ENCODE measurements around the gene RANBP1.
"Not testable (repeated sequence)": the region's sequence is repeated elsewhere in the genome, so short reads cannot be mapped to it uniquely, and the experiment has no call there.

The RANBP1 gene

GRCh38 chr22:20156611-20157429 lies 40.9 kb downstream of the RANBP1 start:
- DNase-seq (ENCODE audit: low read depth, low spot score), result peak; percentile 3
- ChIA-PET POLR2A (interaction anchor here (1.0 kb wide), 1 partner anchor 80 kb away, joined by 3 read pairs; no protein-coding TSS in a partner anchor), CTCF (interaction anchor here (0.7 to 5.6 kb wide), 28 partner anchors 9 to 299 kb away, joined by 3 to 89 read pairs (median 5); partner anchors contain the start of gene DGCR6L)
- no peak overlapping the region for H3K4me3 ChIP-seq (ENCODE audit: low read depth, low read length)
- TF ChIP-seq, protein P1, sequence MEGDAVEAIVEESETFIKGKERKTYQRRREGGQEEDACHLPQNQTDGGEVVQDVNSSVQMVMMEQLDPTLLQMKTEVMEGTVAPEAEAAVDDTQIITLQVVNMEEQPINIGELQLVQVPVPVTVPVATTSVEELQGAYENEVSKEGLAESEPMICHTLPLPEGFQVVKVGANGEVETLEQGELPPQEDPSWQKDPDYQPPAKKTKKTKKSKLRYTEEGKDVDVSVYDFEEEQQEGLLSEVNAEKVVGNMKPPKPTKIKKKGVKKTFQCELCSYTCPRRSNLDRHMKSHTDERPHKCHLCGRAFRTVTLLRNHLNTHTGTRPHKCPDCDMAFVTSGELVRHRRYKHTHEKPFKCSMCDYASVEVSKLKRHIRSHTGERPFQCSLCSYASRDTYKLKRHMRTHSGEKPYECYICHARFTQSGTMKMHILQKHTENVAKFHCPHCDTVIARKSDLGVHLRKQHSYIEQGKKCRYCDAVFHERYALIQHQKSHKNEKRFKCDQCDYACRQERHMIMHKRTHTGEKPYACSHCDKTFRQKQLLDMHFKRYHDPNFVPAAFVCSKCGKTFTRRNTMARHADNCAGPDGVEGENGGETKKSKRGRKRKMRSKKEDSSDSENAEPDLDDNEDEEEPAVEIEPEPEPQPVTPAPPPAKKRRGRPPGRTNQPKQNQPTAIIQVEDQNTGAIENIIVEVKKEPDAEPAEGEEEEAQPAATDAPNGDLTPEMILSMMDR (IDR thresholded peaks at IDR 0.05; ENCODE audit: insufficient read depth, low read length, missing control alignments), result peak; percentile 95

DNA sequence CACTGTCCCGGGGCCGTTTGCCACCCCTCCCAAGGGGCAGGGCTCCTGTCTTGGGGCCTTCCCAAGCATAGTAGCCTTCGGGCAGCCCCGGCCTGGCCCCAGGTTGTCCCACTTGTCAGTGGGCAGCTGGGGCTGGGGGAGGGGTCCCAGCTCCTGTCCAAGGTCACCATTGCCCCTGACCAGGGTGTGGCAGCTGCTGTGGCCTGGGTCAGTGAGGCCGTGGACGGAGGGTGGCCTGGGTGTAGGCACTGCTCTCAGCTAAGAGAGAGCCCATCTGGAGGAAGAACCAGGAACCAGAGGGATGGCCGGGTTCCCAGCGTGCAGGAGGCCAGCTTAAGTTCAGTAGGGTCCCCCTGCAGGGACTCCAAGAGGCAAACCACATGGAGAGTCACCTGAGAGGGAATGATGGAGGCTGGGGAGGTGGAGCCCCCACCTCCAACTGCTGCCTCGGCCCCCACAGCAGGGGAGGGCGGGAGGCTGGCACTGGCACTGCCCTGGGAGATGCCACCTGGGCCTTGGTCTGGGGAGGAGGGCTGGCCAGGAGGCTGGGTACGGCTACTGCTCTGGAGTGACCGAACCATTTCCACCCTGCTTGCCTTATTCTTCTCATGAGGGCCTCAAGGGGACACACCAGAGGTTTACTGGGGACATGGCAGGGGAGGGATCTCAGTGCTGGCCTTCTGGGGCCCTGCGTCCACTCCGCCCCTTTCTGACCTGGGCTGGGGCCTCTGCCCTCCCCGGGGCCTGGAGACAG lies 41.7 kb downstream of the RANBP1 start:
- ChIA-PET CTCF (interaction anchor here (0.7 to 5.6 kb wide), 28 partner anchors 10 to 298 kb away, joined by 3 to 89 read pairs (median 5); partner anchors contain the start of gene DGCR6L), POLR2A (interaction anchor here (1.0 kb wide), 1 partner anchor 80 kb away, joined by 3 read pairs; no protein-coding TSS in a partner anchor)
- no peak overlapping the region for H3K4me3 ChIP-seq (ENCODE audit: low read depth, low read length)
- TF ChIP-seq, protein P1 (IDR thresholded peaks at IDR 0.05; ENCODE audit: insufficient read depth, low read length, missing control alignments), result no peak
- no peak for DNase-seq (ENCODE audit: low read depth, low spot score)

DNA sequence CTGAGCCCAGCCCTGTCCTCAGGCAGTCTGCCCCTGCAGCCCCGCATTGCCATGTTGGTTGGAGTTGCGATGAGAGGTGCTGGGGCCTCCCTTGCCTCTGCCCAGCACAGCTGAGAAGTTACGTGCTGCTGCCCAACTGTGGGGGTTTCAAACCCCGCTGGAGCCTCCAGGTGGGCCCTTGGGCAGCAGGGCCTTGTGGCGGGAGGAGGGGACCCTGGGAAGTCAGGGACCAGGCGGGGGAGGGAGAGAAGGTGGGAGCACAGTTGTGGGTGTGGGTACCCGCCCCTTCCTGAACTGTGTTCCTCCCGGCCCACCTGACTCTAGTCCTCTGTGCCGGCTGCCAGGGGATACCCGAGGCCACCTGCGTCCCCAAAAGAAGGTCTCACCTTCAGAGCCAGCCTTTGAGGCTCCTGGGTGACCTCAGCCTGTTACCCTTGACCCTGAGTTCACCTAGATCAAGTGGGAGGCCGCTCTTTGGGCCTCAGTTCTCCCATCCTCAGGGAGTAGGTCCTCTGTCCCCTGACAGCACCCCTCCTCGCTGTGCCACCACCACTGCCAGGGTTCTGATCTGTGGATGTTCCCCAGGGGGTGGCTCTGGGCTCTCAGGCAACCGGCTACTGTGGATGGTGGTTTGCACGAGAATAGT lies 42.6 kb downstream of the RANBP1 start:
- ChIA-PET CTCF (interaction anchor here (1.4 to 5.6 kb wide), 4 partner anchors 126 to 134 kb away, joined by 8 to 89 read pairs (median 22); no protein-coding TSS in a partner anchor), POLR2A (no interaction called here)
- TF ChIP-seq, protein P1 (IDR thresholded peaks at IDR 0.05; ENCODE audit: insufficient read depth, low read length, missing control alignments), result no peak
- no peak for DNase-seq (ENCODE audit: low read depth, low spot score)
- no peak overlapping the region for H3K4me3 ChIP-seq (ENCODE audit: low read depth, low read length)

GRCh38 chr22:20159076-20159475 lies 43.2 kb downstream of the RANBP1 start:
- H3K4me3 ChIP-seq (ENCODE audit: low read depth, low read length), result no peak overlapping the region
- ChIA-PET CTCF (interaction anchor here (0.7 to 2.8 kb wide), 4 partner anchors 16 to 133 kb away, joined by 3 to 30 read pairs (median 6); no protein-coding TSS in a partner anchor), POLR2A (no interaction called here)
- no peak for DNase-seq (ENCODE audit: low read depth, low spot score)
- TF ChIP-seq, protein P1 (IDR thresholded peaks at IDR 0.05; ENCODE audit: insufficient read depth, low read length, missing control alignments), result no peak

DNA sequence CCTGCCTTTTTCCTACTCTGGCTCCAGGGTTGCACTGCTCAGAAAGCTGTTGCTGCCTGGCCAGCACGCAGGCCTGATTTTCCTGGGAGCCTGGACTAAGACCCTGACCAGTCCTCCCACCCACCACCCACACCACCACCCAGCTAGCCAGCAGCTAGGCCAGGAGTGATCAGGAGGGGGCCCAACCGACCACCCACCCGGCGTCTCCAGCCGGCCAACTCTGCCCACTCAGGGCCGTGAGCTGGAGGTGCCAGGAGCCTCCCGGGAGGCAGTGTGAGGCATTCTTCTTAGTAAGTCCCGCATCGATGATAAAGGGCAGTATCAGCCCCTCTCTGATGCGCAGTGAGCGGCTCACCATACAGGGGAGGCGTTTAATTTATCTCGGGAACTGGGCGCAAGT lies 43.6 kb downstream of the RANBP1 start:
- CTCF ChIA-PET, result interaction anchor here (0.7 to 2.8 kb wide), 7 partner anchors 16 to 157 kb away, joined by 3 to 30 read pairs (median 3); no protein-coding TSS in a partner anchor
- H3K4me3 ChIP-seq (ENCODE audit: low read depth, low read length); POLR2A ChIA-PET; DNase-seq (ENCODE audit: low read depth, low spot score): not testable (repeated sequence)

GRCh38 chr22:20160041-20160440 lies 44.1 kb downstream of the RANBP1 start:
- POLR2A ChIA-PET, result no interaction called here
- DNase-seq (ENCODE audit: low read depth, low spot score), result no peak
- TF ChIP-seq, protein P1 (IDR thresholded peaks at IDR 0.05; ENCODE audit: insufficient read depth, low read length, missing control alignments), result no peak
- CTCF ChIA-PET, result interaction anchor here (0.8 to 2.8 kb wide), 6 partner anchors 15 to 157 kb away, joined by 3 to 30 read pairs (median 4); no protein-coding TSS in a partner anchor
- H3K4me3 ChIP-seq (ENCODE audit: low read depth, low read length), result no peak overlapping the region
